Neutrophil (primary cell): ENCODE results near the gene GALM.
"Not testable (repeated sequence)": the region's sequence is repeated elsewhere in the genome, so short reads cannot be mapped to it uniquely, and the experiment has no call there.

Source experiments
- H3K27ac ChIP-seq: fragments of 200-600 bp; sonication (generic); 2 replicates; pipeline ENCODE4 v1.5.1; 2016; ENCODE audit warnings: mild to moderate bottlenecking, moderate library complexity
- H3K27me3 ChIP-seq: fragments of 200-600 bp; sonication (generic); 2 replicates; pipeline ENCODE4 v1.6.0; 2016; ENCODE audit warnings: mild to moderate bottlenecking
- H3K36me3 ChIP-seq: fragments of 200-600 bp; sonication (generic); 2 replicates; pipeline ENCODE4 v1.5.1; 2017
- H3K4me1 ChIP-seq, 2 experiments: fragments of 200-600 bp in 1 of 2; sonication (generic) in 1 of 2; 1 replicate in 1 of 2; 2 replicates in 1 of 2; pipeline versions ENCODE4 v1.5.1 to v1.6.1; 2013 to 2016; ENCODE audit warnings: low read depth in 1 of 2, low read length in 1 of 2, mild to moderate bottlenecking in 1 of 2, moderate library complexity in 1 of 2; ENCODE audit not compliant: control insufficient read depth in 1 of 2, insufficient read depth in 1 of 2
- H3K4me3 ChIP-seq, 2 experiments: fragments of 200-600 bp in 1 of 2; sonication (generic) in 1 of 2; 1 replicate in 1 of 2; 2 replicates in 1 of 2; pipeline ENCODE4 v1.5.1; 2013 to 2016; ENCODE audit warnings: low read depth in 1 of 2, low read length in 1 of 2, mild to moderate bottlenecking in 1 of 2, moderate library complexity in 1 of 2
- H3K9me3 ChIP-seq: fragments of 200-600 bp; sonication (generic); 2 replicates; pipeline ENCODE4 v1.5.1; 2016
- TF ChIP-seq, protein P1 (sequence below): fragments of 200-600 bp; sonication (generic); IDR thresholded peaks from 2 replicates; pipeline ENCODE4 v1.5.1; 2016; ENCODE audit warnings: antibody characterized with exemption

GALM gene

GRCh38 chr2:38671946-38672345 is 6.0 kb downstream of the GALM start:
- H3K36me3 ChIP-seq = peaks cover 13% of the 10 kb centered on the region
- H3K9me3 ChIP-seq = no peaks in the 10 kb centered on the region
- no peak overlapping the region for H3K27ac ChIP-seq
- no peaks in the 10 kb centered on the region for H3K27me3 ChIP-seq
- H3K4me1 ChIP-seq = peaks cover 5 to 13% of the 10 kb centered on the region in 2 experiments
- no peak overlapping the region for H3K4me3 ChIP-seq
- TF ChIP-seq, protein P1, sequence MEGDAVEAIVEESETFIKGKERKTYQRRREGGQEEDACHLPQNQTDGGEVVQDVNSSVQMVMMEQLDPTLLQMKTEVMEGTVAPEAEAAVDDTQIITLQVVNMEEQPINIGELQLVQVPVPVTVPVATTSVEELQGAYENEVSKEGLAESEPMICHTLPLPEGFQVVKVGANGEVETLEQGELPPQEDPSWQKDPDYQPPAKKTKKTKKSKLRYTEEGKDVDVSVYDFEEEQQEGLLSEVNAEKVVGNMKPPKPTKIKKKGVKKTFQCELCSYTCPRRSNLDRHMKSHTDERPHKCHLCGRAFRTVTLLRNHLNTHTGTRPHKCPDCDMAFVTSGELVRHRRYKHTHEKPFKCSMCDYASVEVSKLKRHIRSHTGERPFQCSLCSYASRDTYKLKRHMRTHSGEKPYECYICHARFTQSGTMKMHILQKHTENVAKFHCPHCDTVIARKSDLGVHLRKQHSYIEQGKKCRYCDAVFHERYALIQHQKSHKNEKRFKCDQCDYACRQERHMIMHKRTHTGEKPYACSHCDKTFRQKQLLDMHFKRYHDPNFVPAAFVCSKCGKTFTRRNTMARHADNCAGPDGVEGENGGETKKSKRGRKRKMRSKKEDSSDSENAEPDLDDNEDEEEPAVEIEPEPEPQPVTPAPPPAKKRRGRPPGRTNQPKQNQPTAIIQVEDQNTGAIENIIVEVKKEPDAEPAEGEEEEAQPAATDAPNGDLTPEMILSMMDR = no peak

DNA sequence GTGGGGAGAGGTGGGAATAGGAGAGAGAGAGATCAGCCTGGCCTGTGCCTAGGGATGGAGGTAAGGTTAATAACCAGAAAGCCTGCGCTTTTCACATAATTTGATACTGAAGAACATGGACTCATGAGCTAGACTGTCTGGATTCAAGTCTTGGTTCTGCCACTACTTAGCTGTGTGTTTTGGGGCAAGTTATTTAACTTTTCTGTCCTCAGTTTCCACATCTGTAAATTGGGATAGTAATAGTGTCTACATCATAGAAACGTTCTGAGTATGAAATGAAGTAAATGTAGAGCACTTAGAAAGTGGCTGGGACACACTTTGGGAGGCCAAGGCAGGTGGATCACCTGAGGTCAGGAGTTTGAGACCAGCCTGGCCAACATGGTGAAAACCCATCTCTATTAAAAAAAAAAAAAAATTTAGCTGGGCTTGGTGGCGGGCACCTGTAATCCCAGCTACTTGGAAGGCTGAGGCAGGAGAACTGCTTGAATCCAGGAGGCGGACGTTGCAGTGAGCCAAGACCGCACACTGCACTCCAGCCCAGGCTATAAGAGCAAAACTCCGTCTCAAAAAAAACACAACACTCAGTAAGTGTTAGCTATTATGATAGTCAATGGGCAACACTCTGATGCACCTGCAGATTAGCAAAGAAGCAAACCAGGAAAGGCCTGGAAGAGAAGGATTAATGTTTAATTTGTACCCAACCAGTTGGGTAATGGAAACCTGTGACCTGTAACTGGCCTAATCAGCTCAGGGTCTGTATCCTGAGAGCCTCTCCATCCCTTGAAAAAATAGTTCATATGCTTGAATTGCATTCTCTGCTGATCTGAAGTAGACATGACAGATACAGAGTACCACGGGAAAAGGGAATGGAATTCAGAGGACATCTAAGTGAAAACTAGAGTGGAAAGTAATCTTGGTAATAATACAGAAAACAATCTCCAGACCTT is 6.8 kb downstream of the GALM start:
- H3K36me3 ChIP-seq = peaks cover 20% of the 10 kb centered on the region
- no peak overlapping the region for H3K27ac ChIP-seq
- no peaks in the 10 kb centered on the region for H3K9me3 ChIP-seq
- peaks cover 0 to 6% of the 10 kb centered on the region in 2 experiments for H3K4me1 ChIP-seq
- no peaks in the 10 kb centered on the region for H3K27me3 ChIP-seq
- TF ChIP-seq, protein P1 = no peak
- H3K4me3 ChIP-seq = no peak overlapping the region

GRCh38 chr2:38676681-38677080 is 10.8 kb downstream of the GALM start:
- H3K36me3 ChIP-seq = peaks cover 48% of the 10 kb centered on the region
- H3K27ac ChIP-seq = no peak overlapping the region
- no peaks in the 10 kb centered on the region for H3K9me3 ChIP-seq
- TF ChIP-seq, protein P1 = no peak
- no peaks in the 10 kb centered on the region for H3K4me1 ChIP-seq
- no peak overlapping the region for H3K4me3 ChIP-seq
- H3K27me3 ChIP-seq = no peaks in the 10 kb centered on the region

DNA sequence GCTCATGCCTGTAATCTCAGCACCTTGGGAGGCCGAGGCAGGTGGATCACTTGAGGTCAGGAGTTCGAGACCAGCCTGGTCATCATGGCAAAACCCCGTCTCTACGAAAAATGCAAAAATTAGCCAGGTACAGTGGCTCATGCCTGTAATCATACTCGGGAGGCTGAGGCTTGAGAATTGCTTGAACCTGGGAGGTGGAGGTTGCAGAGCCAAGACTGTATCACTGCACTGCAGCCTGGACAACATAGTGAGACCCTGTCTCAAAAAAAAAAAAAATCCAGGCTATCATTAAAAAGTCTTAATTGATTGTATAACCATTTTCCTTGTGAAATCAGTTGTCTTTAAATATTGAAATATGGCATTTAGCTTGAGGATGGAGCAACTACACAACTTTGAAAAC is 15.0 kb downstream of the GALM start:
- H3K27me3 ChIP-seq, H3K4me1 ChIP-seq, H3K4me3 ChIP-seq, H3K27ac ChIP-seq, H3K9me3 ChIP-seq: not testable (repeated sequence)
- peaks cover 63% of the 10 kb centered on the region for H3K36me3 ChIP-seq

DNA sequence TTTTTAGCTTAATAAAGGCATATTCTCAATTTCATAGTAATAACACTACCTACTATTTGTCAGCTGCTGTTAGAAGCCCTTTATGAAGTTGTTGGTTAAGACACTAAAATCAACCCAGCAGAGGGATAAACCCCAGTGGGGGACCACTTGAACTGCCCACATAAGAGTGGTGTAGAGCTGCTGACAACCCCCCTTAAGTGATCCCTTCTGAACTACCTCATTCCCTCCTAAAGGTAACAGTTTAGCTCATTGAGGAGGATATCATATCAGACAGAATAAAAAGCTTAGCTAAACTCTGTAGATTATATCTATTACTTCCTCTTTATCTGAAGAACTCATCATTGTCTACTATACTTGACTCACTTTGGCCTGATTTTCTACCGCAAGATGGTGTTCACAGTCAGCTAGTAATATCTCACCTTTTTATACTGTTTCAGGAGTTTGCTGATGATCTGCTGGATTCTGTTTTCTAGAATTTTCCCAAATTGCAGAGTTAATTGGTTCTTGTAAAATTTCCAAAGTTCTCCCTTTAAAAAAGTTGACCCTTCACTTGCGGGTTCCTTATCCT is 16.2 kb downstream of the GALM start:
- TF ChIP-seq, protein P1 = no peak
- H3K36me3 ChIP-seq = peaks cover 57% of the 10 kb centered on the region
- no peak overlapping the region for H3K27ac ChIP-seq

DNA sequence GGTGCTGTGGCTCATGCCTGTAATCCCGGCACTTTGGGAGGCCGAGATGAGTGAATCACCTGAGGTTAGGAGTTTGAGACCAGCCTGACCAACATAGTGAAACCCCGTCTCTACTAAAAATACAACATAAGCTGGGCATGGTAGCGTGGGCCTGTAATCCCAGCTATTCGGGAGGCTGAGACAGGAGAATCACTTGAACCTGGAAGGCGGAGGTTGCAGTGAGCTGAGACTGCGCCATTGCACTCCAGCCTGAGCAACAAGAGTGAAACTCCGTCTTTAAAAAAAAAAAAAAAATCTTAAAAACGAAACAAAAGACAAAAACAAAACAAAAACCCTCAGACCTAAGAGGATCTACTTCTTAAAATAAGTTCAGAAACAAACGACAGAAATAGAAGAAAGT is 16.7 kb downstream of the GALM start:
- not testable (repeated sequence) for H3K4me3 ChIP-seq, H3K27ac ChIP-seq, H3K9me3 ChIP-seq, H3K27me3 ChIP-seq, H3K4me1 ChIP-seq
- H3K36me3 ChIP-seq = peaks cover 54% of the 10 kb centered on the region

More for the DNA sequence above, 16.2 kb downstream of the GALM start:
- no peaks in the 10 kb centered on the region for H3K27me3 ChIP-seq
- H3K9me3 ChIP-seq = no peaks in the 10 kb centered on the region
- H3K4me1 ChIP-seq = no peaks in the 10 kb centered on the region
- no peak overlapping the region for H3K4me3 ChIP-seq
